Dermis lymphatic vessel endothelial cell (primary cell): Measurements from ENCODE around the gene XPNPEP1. TPM values are rescaled to one million over a fixed set of nuclear protein-coding genes. Genes with fewer than 3 reads are reported as not detected.

ENCODE experiments used
- total RNA-seq: library from RNA; depleted of rRNA; stranded (reverse); fragments of >200 nt; gene quantifications from 2 replicates; pipeline ENCODE4 v1.2.1, GENCODE V29; 2014

The XPNPEP1 gene
- total RNA-seq: 193 and 205 TPM in 2 replicates

DNA sequence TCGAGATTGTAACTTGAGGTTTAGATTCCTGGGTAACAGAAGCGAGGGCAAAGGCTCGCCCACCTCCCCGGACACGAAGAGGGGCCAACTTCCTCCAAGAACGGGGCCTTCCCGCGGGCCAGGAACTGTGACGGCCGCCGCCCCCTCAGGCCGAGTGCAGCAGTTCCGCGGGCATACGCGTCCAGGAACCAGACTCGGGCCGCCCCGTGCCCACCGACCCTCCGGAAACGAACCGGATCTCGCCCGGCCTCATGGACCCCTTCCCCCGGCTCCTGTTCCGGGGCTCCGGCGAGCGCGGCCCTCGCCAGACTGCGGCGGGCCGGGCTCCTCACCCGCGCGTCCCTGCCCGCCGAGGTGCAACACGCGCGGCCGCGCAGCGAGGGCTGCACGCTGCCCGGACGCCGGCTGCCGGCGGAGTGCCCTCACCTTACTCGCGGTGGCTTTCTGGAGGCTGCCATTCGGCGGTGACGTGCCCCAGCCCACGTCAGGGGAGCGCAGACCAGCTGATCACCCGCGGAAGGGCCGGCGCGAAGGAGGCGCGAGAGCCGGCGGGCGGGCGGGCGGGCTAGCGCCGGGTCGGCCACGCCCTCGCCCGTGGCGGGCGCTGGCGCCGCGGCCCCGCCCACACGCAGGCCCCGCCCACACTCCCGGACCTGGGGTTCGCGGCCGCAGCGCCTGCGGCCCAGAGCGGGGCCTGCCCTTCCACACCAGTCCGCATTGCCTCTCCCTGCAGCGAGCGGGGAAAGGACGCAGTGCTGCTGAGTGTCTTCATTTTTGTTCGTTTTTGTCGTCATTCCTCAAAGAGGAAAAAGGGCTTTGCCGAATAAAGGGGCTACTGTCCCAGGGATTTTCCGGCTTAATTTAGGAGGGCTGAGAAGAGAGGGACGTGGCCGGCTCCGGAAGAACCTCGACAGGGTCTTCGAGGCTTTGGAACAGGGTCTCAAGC, at the start of gene XPNPEP1:
XPNPEP1 (minus strand) TSS at position 536 of the 946 bp plus-strand sequence; CDS start at position 458, 78 bp downstream.

Other genes with a start within 250 kb of the XPNPEP1 start
- 693 and 824 TPM in 2 replicates for gene ADD3, start 84.5 kb upstream of the XPNPEP1 start, total RNA-seq